Right lobe of liver (tissue), 6 donors: Measurements from ENCODE around the gene STX1A. TPM values are rescaled to one million over a fixed set of nuclear protein-coding genes. Genes with fewer than 3 reads are reported as not detected.
A peak's percentile ranks its signal among the peaks of the same experiment; 100 is the strongest.

ENCODE experiments used
- ATAC-seq, 4 donors: fragments of 200-7000 bp; cut with Tn5 transposase; one replicate each; pipeline ENCODE4 v1.9.1; 2020; ENCODE audit warnings: mild to moderate bottlenecking in 4 of 4, moderate library complexity in 4 of 4
- DNase-seq, 3 donors: peaks; one replicate each; pipeline ENCODE4 v3.0.0-alpha.2; 2020
- H3K27ac ChIP-seq, 3 donors: fragments of 200-600 bp; one replicate each; pipeline ENCODE4 v1.8.0; 2022
- H3K27me3 ChIP-seq, 2 donors: fragments of 200-600 bp; one replicate each; pipeline ENCODE4 v1.8.0; 2022
- H3K36me3 ChIP-seq, 4 donors: fragments of 200-600 bp; sonication (generic) in 1 of 4; one replicate each; pipeline versions ENCODE4 v1.5.1 to v1.8.0; 2017 to 2022; ENCODE audit warnings: control low read depth in 1 of 4
- H3K4me1 ChIP-seq, 4 donors: fragments of 200-600 bp; sonication (generic) in 1 of 4; one replicate each; pipeline versions ENCODE4 v1.5.1 to v1.8.0; 2017 to 2022; ENCODE audit warnings: control low read depth in 1 of 4
- H3K4me3 ChIP-seq, 3 donors: fragments of 200-600 bp; one replicate each; pipeline ENCODE4 v1.8.0; 2022
- H3K9me3 ChIP-seq, 4 donors: fragments of 200-600 bp; sonication (generic) in 1 of 4; one replicate each; pipeline versions ENCODE4 v1.5.1 to v1.8.0; 2017 to 2022; ENCODE audit warnings: control low read depth in 1 of 4
- CTCF ChIP-seq, 4 donors: fragments of 200-600 bp in 3 of 4; fragments of 450-650 bp in 1 of 4; IDR thresholded peaks; one replicate each; pipeline versions ENCODE4 v1.5.1 to v1.8.0; 2016 to 2022; ENCODE audit warnings: antibody characterized with exemption in 4 of 4, mild to moderate bottlenecking in 2 of 4
- POLR2A ChIP-seq: fragments of 450-650 bp; IDR thresholded peaks from one replicate; pipeline ENCODE4 v1.6.1; 2017; ENCODE audit warnings: antibody characterized with exemption, mild to moderate bottlenecking
- WGBS: methylation state at CpG from one replicate; pipeline ENCODE4 v1.1.6; 2018; ENCODE audit warnings: low coverage, low lambda C conversion rate; ENCODE audit not compliant: insufficient coverage; ENCODE audit errors: missing lambda C conversion rate; 5-methylcytosine and 5-hydroxymethylcytosine counted together
- intact Hi-C, 2 donors: fragments of 100-400 bp; cut with DNase I; formaldehyde crosslinking; loops; one replicate each; pipeline versions ENCODE4 v1.11.2 to v1.14.1; 2022
- total RNA-seq, 6 experiments: library from RNA; depleted of rRNA in 2 of 6; stranded (reverse); fragments of >200 nt in 2 of 6; fragmentation: NEBNext Ultra II Directional in 3 of 6; extraction: Animal tissue kit (Norgen Biotek cat#: 25700) in 3 of 6; gene quantifications; one replicate each; pipeline versions ENCODE4 v1.1.0 to v1.2.4, GENCODE V29; 2016 to 2023
- donor health status: DM: no; HTN: yes; CAD: no.
- donor health status: DM: no; HTN: no; CAD: no.
- donor health status: DM: no; HTN: no; CAD: no.
- donor health status: DM: no; HTN: yes; CAD: no.
- donor health status: DM: no; HTN: yes; CAD: no.

The STX1A gene
- total RNA-seq, 6 experiments from 2014 or later = 1.4 to 2.8 (median 1.9) TPM

GRCh38 chr7:73698410-73698809 lies 21.1 kb downstream of the STX1A start:
- no peak for TF ChIP-seq CTCF (IDR thresholded peaks at IDR 0.05)
- TF ChIP-seq POLR2A = no peak
- H3K36me3 ChIP-seq = peaks cover 0 to 35% (median 18%) of the 10 kb centered on the region in 4 donors
- 87% methylated on average over 5 of the region's 7 CpGs for WGBS
- no peaks in the 10 kb centered on the region for H3K27me3 ChIP-seq
- H3K27ac ChIP-seq = no peak overlapping the region
- H3K4me3 ChIP-seq = no peak overlapping the region
- no peaks in the 10 kb centered on the region for H3K4me1 ChIP-seq
- DNase-seq (no peak), ATAC-seq (no peak)
- intact Hi-C loops = no loop called here
- no peaks in the 10 kb centered on the region for H3K9me3 ChIP-seq

GRCh38 chr7:73696372-73696771 lies 23.1 kb downstream of the STX1A start:
- peaks cover 0 to 54% (median 23%) of the 10 kb centered on the region in 4 donors for H3K36me3 ChIP-seq
- H3K27me3 ChIP-seq = no peaks in the 10 kb centered on the region
- DNase-seq (no peak), ATAC-seq (no peak)
- 91% methylated on average over 4 of the region's 4 CpGs for WGBS
- intact Hi-C loops = no loop called here
- H3K27ac ChIP-seq = no peak overlapping the region
- TF ChIP-seq CTCF (IDR thresholded peaks at IDR 0.05) = no peak
- TF ChIP-seq POLR2A = no peak
- H3K4me3 ChIP-seq = no peak overlapping the region
- H3K4me1 ChIP-seq = no peaks in the 10 kb centered on the region
- no peaks in the 10 kb centered on the region for H3K9me3 ChIP-seq

- no peak for TF ChIP-seq CTCF (IDR thresholded peaks at IDR 0.05)
- no peak for TF ChIP-seq POLR2A
- no peak overlapping the region for H3K27ac ChIP-seq
- no peaks in the 10 kb centered on the region for H3K9me3 ChIP-seq
- H3K27me3 ChIP-seq = no peaks in the 10 kb centered on the region
- DNase-seq = no peak
- H3K4me1 ChIP-seq = no peaks in the 10 kb centered on the region
- H3K4me3 ChIP-seq = no peak overlapping the region
- intact Hi-C loops = no loop called here
- H3K36me3 ChIP-seq = peaks cover 0 to 57% (median 19%) of the 10 kb centered on the region in 4 donors
- 67% methylated on average over 3 of the region's 7 CpGs for WGBS
- ATAC-seq = peak in 1 of 4 donors; percentile 18
Observed at GRCh38 chr7:73690646-73691045, 28.8 kb downstream of the STX1A start.

- TF ChIP-seq POLR2A (no peak), CTCF (IDR thresholded peaks at IDR 0.05) (no peak)
- Histone ChIP-seq H3K27me3 (no peaks in the 10 kb centered on the region), H3K4me1 (peaks cover 0 to 3% (median 0%) of the 10 kb centered on the region in 4 donors), H3K27ac (no peak overlapping the region), H3K36me3 (peaks cover 0 to 37% (median 7%) of the 10 kb centered on the region in 4 donors), H3K4me3 (no peak overlapping the region), H3K9me3 (no peaks in the 10 kb centered on the region)
- intact Hi-C loops = no loop called here
- DNase-seq (no peak), ATAC-seq (no peak)
- WGBS = 88% methylated on average over 6 of the region's 8 CpGs
Observed at GRCh38 chr7:73688288-73688687, 31.2 kb downstream of the STX1A start.

GRCh38 chr7:73685311-73685710 lies 34.2 kb downstream of the STX1A start:
- WGBS = 97% methylated on average over 8 of the region's 18 CpGs
- intact Hi-C loops = no loop called here
- no peaks in the 10 kb centered on the region for H3K27me3 ChIP-seq
- TF ChIP-seq POLR2A (no peak), CTCF (IDR thresholded peaks at IDR 0.05) (no peak)
- ATAC-seq = no peak
- no peak overlapping the region for H3K4me3 ChIP-seq
- H3K9me3 ChIP-seq = no peaks in the 10 kb centered on the region
- no peak overlapping the region for H3K27ac ChIP-seq
- peaks cover 0 to 13% (median 2%) of the 10 kb centered on the region in 4 donors for H3K36me3 ChIP-seq
- DNase-seq = no peak
- peaks cover 0 to 23% (median 12%) of the 10 kb centered on the region in 4 donors for H3K4me1 ChIP-seq
